Measurements from ENCODE around the gene S100A2.
"Not testable (repeated sequence)": the region's sequence is repeated elsewhere in the genome, so short reads cannot be mapped to it uniquely, and the experiment has no call there.

Gene S100A2

GRCh38 chr1:153563991-153564390 is 1.7 kb downstream of the S100A2 start:
- Histone ChIP-seq H3K4me3 (ENCODE audit: low read depth, low read length) (no peak overlapping the region), H3K27me3 (ENCODE audit: insufficient read depth, low read length) (no peaks in the 10 kb centered on the region), H3K4me1 (ENCODE audit: control insufficient read depth, insufficient read depth, low read length, unreplicated experiment) (peaks cover 49% of the 10 kb centered on the region), H2AFZ (ENCODE audit: low read length, unreplicated experiment) (no peak overlapping the region), H3K27ac (ENCODE audit: low read depth, low read length) (no peak overlapping the region), H3K79me2 (ENCODE audit: control insufficient read depth, insufficient read depth, low read length, unreplicated experiment) (peaks cover 3% of the 10 kb centered on the region), H3K36me3 (ENCODE audit: insufficient read depth, low read length) (no peaks in the 10 kb centered on the region)

GRCh38 chr1:153563483-153563901 is 2.2 kb downstream of the S100A2 start:
- peaks cover 45% of the 10 kb centered on the region for H3K4me1 ChIP-seq (ENCODE audit: control insufficient read depth, insufficient read depth, low read length, unreplicated experiment)
- H3K27me3 ChIP-seq (ENCODE audit: insufficient read depth, low read length): no peaks in the 10 kb centered on the region
- no peaks in the 10 kb centered on the region for H3K36me3 ChIP-seq (ENCODE audit: insufficient read depth, low read length)
- H3K79me2 ChIP-seq (ENCODE audit: control insufficient read depth, insufficient read depth, low read length, unreplicated experiment): peaks cover 3% of the 10 kb centered on the region
- no peak overlapping the region for H2AFZ ChIP-seq (ENCODE audit: low read length, unreplicated experiment)
- no peak overlapping the region for H3K4me3 ChIP-seq (ENCODE audit: low read depth, low read length)
- H3K27ac ChIP-seq (ENCODE audit: low read depth, low read length): no peak overlapping the region

GRCh38 chr1:153562021-153562420 is 3.6 kb downstream of the S100A2 start:
- peaks cover 32% of the 10 kb centered on the region for H3K4me1 ChIP-seq (ENCODE audit: control insufficient read depth, insufficient read depth, low read length, unreplicated experiment)
- H3K27me3 ChIP-seq (ENCODE audit: insufficient read depth, low read length); H3K27ac ChIP-seq (ENCODE audit: low read depth, low read length); H3K36me3 ChIP-seq (ENCODE audit: insufficient read depth, low read length); H3K4me3 ChIP-seq (ENCODE audit: low read depth, low read length); H3K79me2 ChIP-seq (ENCODE audit: control insufficient read depth, insufficient read depth, low read length, unreplicated experiment); H2AFZ ChIP-seq (ENCODE audit: low read length, unreplicated experiment): not testable (repeated sequence)

GRCh38 chr1:153561466-153561985 is 4.1 kb downstream of the S100A2 start:
- Histone ChIP-seq H3K4me1 (ENCODE audit: control insufficient read depth, insufficient read depth, low read length, unreplicated experiment) (peaks cover 27% of the 10 kb centered on the region), H3K27me3 (ENCODE audit: insufficient read depth, low read length) (no peaks in the 10 kb centered on the region), H3K79me2 (ENCODE audit: control insufficient read depth, insufficient read depth, low read length, unreplicated experiment) (peaks cover 3% of the 10 kb centered on the region), H3K36me3 (ENCODE audit: insufficient read depth, low read length) (no peaks in the 10 kb centered on the region), H3K27ac (ENCODE audit: low read depth, low read length) (no peak overlapping the region), H2AFZ (ENCODE audit: low read length, unreplicated experiment) (no peak overlapping the region), H3K4me3 (ENCODE audit: low read depth, low read length) (no peak overlapping the region)

GRCh38 chr1:153560771-153561465 is 4.7 kb downstream of the S100A2 start:
- Histone ChIP-seq H3K79me2 (ENCODE audit: control insufficient read depth, insufficient read depth, low read length, unreplicated experiment) (peaks cover 3% of the 10 kb centered on the region), H3K4me1 (ENCODE audit: control insufficient read depth, insufficient read depth, low read length, unreplicated experiment) (peaks cover 25% of the 10 kb centered on the region), H3K36me3 (ENCODE audit: insufficient read depth, low read length) (no peaks in the 10 kb centered on the region), H3K27ac (ENCODE audit: low read depth, low read length) (no peak overlapping the region), H2AFZ (ENCODE audit: low read length, unreplicated experiment) (no peak overlapping the region), H3K4me3 (ENCODE audit: low read depth, low read length) (no peak overlapping the region), H3K27me3 (ENCODE audit: insufficient read depth, low read length) (no peaks in the 10 kb centered on the region)

GRCh38 chr1:153560241-153560640 is 5.4 kb downstream of the S100A2 start:
- Histone ChIP-seq H3K79me2 (ENCODE audit: control insufficient read depth, insufficient read depth, low read length, unreplicated experiment) (peaks cover under 1% of the 10 kb centered on the region), H2AFZ (ENCODE audit: low read length, unreplicated experiment) (no peak overlapping the region), H3K27me3 (ENCODE audit: insufficient read depth, low read length) (no peaks in the 10 kb centered on the region), H3K4me1 (ENCODE audit: control insufficient read depth, insufficient read depth, low read length, unreplicated experiment) (peaks cover 18% of the 10 kb centered on the region), H3K36me3 (ENCODE audit: insufficient read depth, low read length) (no peaks in the 10 kb centered on the region), H3K27ac (ENCODE audit: low read depth, low read length) (no peak overlapping the region), H3K4me3 (ENCODE audit: low read depth, low read length) (no peak overlapping the region)

- Histone ChIP-seq H3K4me1 (ENCODE audit: control insufficient read depth, insufficient read depth, low read length, unreplicated experiment) (peaks cover 14% of the 10 kb centered on the region), H3K36me3 (ENCODE audit: insufficient read depth, low read length) (no peaks in the 10 kb centered on the region), H2AFZ (ENCODE audit: low read length, unreplicated experiment) (no peak overlapping the region), H3K4me3 (ENCODE audit: low read depth, low read length) (no peak overlapping the region), H3K27me3 (ENCODE audit: insufficient read depth, low read length) (no peaks in the 10 kb centered on the region), H3K27ac (ENCODE audit: low read depth, low read length) (no peak overlapping the region), H3K79me2 (ENCODE audit: control insufficient read depth, insufficient read depth, low read length, unreplicated experiment) (no peaks in the 10 kb centered on the region)
Observed at GRCh38 chr1:153557877-153558276, 7.8 kb downstream of the S100A2 start.

- Histone ChIP-seq H3K4me3 (ENCODE audit: low read depth, low read length) (no peak overlapping the region), H3K27me3 (ENCODE audit: insufficient read depth, low read length) (no peaks in the 10 kb centered on the region), H2AFZ (ENCODE audit: low read length, unreplicated experiment) (no peak overlapping the region), H3K27ac (ENCODE audit: low read depth, low read length) (no peak overlapping the region), H3K36me3 (ENCODE audit: insufficient read depth, low read length) (no peaks in the 10 kb centered on the region), H3K4me1 (ENCODE audit: control insufficient read depth, insufficient read depth, low read length, unreplicated experiment) (peaks cover 15% of the 10 kb centered on the region), H3K79me2 (ENCODE audit: control insufficient read depth, insufficient read depth, low read length, unreplicated experiment) (no peaks in the 10 kb centered on the region)
Observed at GRCh38 chr1:153556348-153556747, 9.3 kb downstream of the S100A2 start.

GRCh38 chr1:153553830-153554541 is 11.7 kb downstream of the S100A2 start:
- no peaks in the 10 kb centered on the region for H3K79me2 ChIP-seq (ENCODE audit: control insufficient read depth, insufficient read depth, low read length, unreplicated experiment)
- H3K36me3 ChIP-seq (ENCODE audit: insufficient read depth, low read length): no peaks in the 10 kb centered on the region
- H3K4me3 ChIP-seq (ENCODE audit: low read depth, low read length): no peak overlapping the region
- H2AFZ ChIP-seq (ENCODE audit: low read length, unreplicated experiment): no peak overlapping the region
- peaks cover 29% of the 10 kb centered on the region for H3K4me1 ChIP-seq (ENCODE audit: control insufficient read depth, insufficient read depth, low read length, unreplicated experiment)
- no peaks in the 10 kb centered on the region for H3K27me3 ChIP-seq (ENCODE audit: insufficient read depth, low read length)
- no peak overlapping the region for H3K27ac ChIP-seq (ENCODE audit: low read depth, low read length)

- Histone ChIP-seq H2AFZ (ENCODE audit: low read length, unreplicated experiment) (no peak overlapping the region), H3K79me2 (ENCODE audit: control insufficient read depth, insufficient read depth, low read length, unreplicated experiment) (no peaks in the 10 kb centered on the region), H3K27ac (ENCODE audit: low read depth, low read length) (no peak overlapping the region), H3K36me3 (ENCODE audit: insufficient read depth, low read length) (no peaks in the 10 kb centered on the region), H3K4me1 (ENCODE audit: control insufficient read depth, insufficient read depth, low read length, unreplicated experiment) (peaks cover 38% of the 10 kb centered on the region), H3K4me3 (ENCODE audit: low read depth, low read length) (no peak overlapping the region), H3K27me3 (ENCODE audit: insufficient read depth, low read length) (no peaks in the 10 kb centered on the region)
Observed at GRCh38 chr1:153553096-153553495, 12.5 kb downstream of the S100A2 start.

- H3K27ac ChIP-seq (ENCODE audit: low read depth, low read length): no peak overlapping the region
- no peak overlapping the region for H3K4me3 ChIP-seq (ENCODE audit: low read depth, low read length)
- no peaks in the 10 kb centered on the region for H3K27me3 ChIP-seq (ENCODE audit: insufficient read depth, low read length)
- H3K79me2 ChIP-seq (ENCODE audit: control insufficient read depth, insufficient read depth, low read length, unreplicated experiment): no peaks in the 10 kb centered on the region
- H3K4me1 ChIP-seq (ENCODE audit: control insufficient read depth, insufficient read depth, low read length, unreplicated experiment): peaks cover 38% of the 10 kb centered on the region
- no peak overlapping the region for H2AFZ ChIP-seq (ENCODE audit: low read length, unreplicated experiment)
- no peaks in the 10 kb centered on the region for H3K36me3 ChIP-seq (ENCODE audit: insufficient read depth, low read length)
Observed at GRCh38 chr1:153552335-153552734, 13.3 kb downstream of the S100A2 start.

Data from ACC112 (cell line).